IMR-90 (cell line): ENCODE measurements around the gene IVNS1ABP. TPM values are rescaled to one million over a fixed set of nuclear protein-coding genes. Genes with fewer than 3 reads are reported as not detected.

Source experiments
- ATAC-seq: fragments of 200-7000 bp; cut with Tn5 transposase; 2 replicates; pipeline ENCODE4 v1.9.1; 2020; ENCODE audit warnings: low read depth, mild to moderate bottlenecking, moderate library complexity
- Bru-seq: library from RNA; stranded (reverse); fragments of 400-500 nt; gene quantifications from one replicate; lab custom pipeline; 2021; lab: Mats Ljungman, UMichigan
- BruChase-seq, 2 experiments: library from RNA; stranded (reverse); fragments of 400-500 nt; gene quantifications; one replicate each; lab custom pipeline; 2021; lab: Mats Ljungman, UMichigan
- BruUV-seq: library from RNA; stranded (reverse); fragments of 400-500 nt; replicated peaks from 2 replicates; lab custom pipeline; 2021; lab: Mats Ljungman, UMichigan
- CTCF ChIA-PET: fragments of 300-600 bp; formaldehyde crosslinking; extraction: SDS; loops from one replicate; lab custom pipeline; 2021; ENCODE audit warnings: antibody characterized with exemption; lab: Yijun Ruan, JAX
- POLR2A ChIA-PET: fragments of 300-600 bp; sonication (Branson Sonifier 250); formaldehyde crosslinking; loops from one replicate; lab custom pipeline; 2022; ENCODE audit warnings: antibody characterized with exemption; ENCODE audit not compliant: unreplicated experiment; lab: Charles Lee
- DNase-seq: peaks from one replicate; pipeline ENCODE4 v3.0.0; 2013
- H2AFZ ChIP-seq: replicated peaks from 2 replicates; pipeline ENCODE3; 2013; ENCODE audit warnings: low read length, mild to moderate bottlenecking; ENCODE audit not compliant: poor library complexity
- H2AK5ac ChIP-seq: 2 replicates; pipeline ENCODE4 v1.6.1; 2013; ENCODE audit warnings: low read depth, low read length, inconsistent platforms
- H2AK9ac ChIP-seq: replicated peaks from 2 replicates; pipeline ENCODE3; 2013; ENCODE audit warnings: mild to moderate bottlenecking, low read depth, low read length, moderate library complexity; ENCODE audit not compliant: poor library complexity
- H2BK120ac ChIP-seq: 2 replicates; pipeline ENCODE4 v1.6.1; 2013; ENCODE audit warnings: low read depth, low read length, inconsistent platforms
- H2BK15ac ChIP-seq: 3 replicates; pipeline ENCODE4 v1.6.1; 2013; ENCODE audit warnings: low read depth, low read length, inconsistent platforms
- H2BK20ac ChIP-seq: 2 replicates; pipeline ENCODE4 v1.6.1; 2013; ENCODE audit warnings: low read depth, mild to moderate bottlenecking, inconsistent platforms, low read length, moderate library complexity
- H2BK5ac ChIP-seq: 2 replicates; pipeline ENCODE4 v1.6.1; 2013; ENCODE audit warnings: mild to moderate bottlenecking, low read depth, low read length, inconsistent platforms; ENCODE audit not compliant: poor library complexity, severe bottlenecking
- H3K14ac ChIP-seq: replicated peaks from 2 replicates; pipeline ENCODE4 v1.6.1; 2013; ENCODE audit warnings: low read depth, low read length, inconsistent platforms
- H3K18ac ChIP-seq: 2 replicates; pipeline ENCODE4 v1.6.1; 2013; ENCODE audit warnings: low read depth, low read length, control low read depth
- H3K23ac ChIP-seq: 2 replicates; pipeline ENCODE4 v1.6.1; 2013; ENCODE audit warnings: low read depth, low read length, inconsistent platforms
- H3K27ac ChIP-seq: 2 replicates; pipeline ENCODE4 v1.5.1; 2013; ENCODE audit warnings: mild to moderate bottlenecking, control low read depth, low read length; ENCODE audit not compliant: insufficient read depth
- H3K27me3 ChIP-seq: 2 replicates; pipeline ENCODE4 v1.6.1; 2013; ENCODE audit warnings: low read length; ENCODE audit not compliant: control insufficient read depth, insufficient read depth
- H3K36me3 ChIP-seq: 2 replicates; pipeline ENCODE4 v1.6.1; 2013; ENCODE audit warnings: low read length, mixed read lengths; ENCODE audit not compliant: control insufficient read depth, insufficient read depth
- H3K4ac ChIP-seq: 2 replicates; pipeline ENCODE4 v1.6.1; 2013; ENCODE audit warnings: low read depth, low read length, inconsistent platforms
- H3K4me1 ChIP-seq: 2 replicates; pipeline ENCODE4 v1.6.1; 2013; ENCODE audit warnings: low read length, mixed read lengths; ENCODE audit not compliant: control insufficient read depth, insufficient read depth
- H3K4me2 ChIP-seq: 2 replicates; pipeline ENCODE4 v1.6.1; 2013; ENCODE audit warnings: low read depth, mild to moderate bottlenecking, control low read depth, low read length, moderate library complexity
- H3K4me3 ChIP-seq: 2 replicates; pipeline ENCODE4 v1.5.1; 2013; ENCODE audit warnings: low read depth, mild to moderate bottlenecking, control low read depth, low read length, moderate library complexity; ENCODE audit not compliant: insufficient read depth
- H3K56ac ChIP-seq: 2 replicates; pipeline ENCODE4 v1.6.1; 2013; ENCODE audit warnings: low read length, inconsistent platforms; ENCODE audit not compliant: insufficient read depth; ENCODE audit errors: extremely low read depth
- H3K79me1 ChIP-seq, 2 experiments: 2 replicates each; pipeline ENCODE4 v1.6.1; 2013; ENCODE audit warnings: low read length in 2 of 2, inconsistent platforms in 1 of 2, low read depth in 1 of 2
- H3K9ac ChIP-seq: 2 replicates; pipeline ENCODE4 v1.6.1; 2013; ENCODE audit warnings: low read depth, low read length, control low read depth
- H3K9me1 ChIP-seq: 2 replicates; pipeline ENCODE4 v1.6.1; 2013; ENCODE audit warnings: low read length, inconsistent platforms; ENCODE audit not compliant: insufficient read depth
- H3K9me3 ChIP-seq: 2 replicates; pipeline ENCODE4 v1.6.1; 2013; ENCODE audit warnings: low read length; ENCODE audit not compliant: control insufficient read depth, insufficient read depth
- H4K20me1 ChIP-seq: 2 replicates; pipeline ENCODE4 v1.6.1; 2013; ENCODE audit warnings: low read length, inconsistent platforms; ENCODE audit not compliant: insufficient read depth
- H4K5ac ChIP-seq: 2 replicates; pipeline ENCODE4 v1.6.1; 2013; ENCODE audit warnings: mild to moderate bottlenecking, low read depth, low read length, control low read depth
- H4K8ac ChIP-seq, 2 experiments: 2 replicates each; pipeline ENCODE4 v1.6.1; 2013; ENCODE audit warnings: low read depth in 2 of 2, low read length in 2 of 2, control low read depth in 1 of 2, inconsistent platforms in 1 of 2
- H4K91ac ChIP-seq: 2 replicates; pipeline ENCODE4 v1.6.1; 2013; ENCODE audit warnings: low read depth, low read length, inconsistent platforms; ENCODE audit not compliant: insufficient read depth
- BHLHE40 ChIP-seq: fragments of 150-350 bp; IDR thresholded peaks from 2 replicates; pipeline ENCODE4 v1.6.1; 2016; ENCODE audit warnings: mild to moderate bottlenecking, low read depth, low read length
- CEBPB ChIP-seq: IDR thresholded peaks from 2 replicates; pipeline ENCODE4 v1.6.1; 2012; ENCODE audit warnings: low read depth, low read length, improper control_type of control experiment
- CHD1 ChIP-seq: IDR thresholded peaks from 2 replicates; pipeline ENCODE4 v1.6.1; 2012; ENCODE audit warnings: low read depth, low read length, improper control_type of control experiment
- FOS ChIP-seq: fragments of 150-350 bp; IDR thresholded peaks from 2 replicates; pipeline ENCODE4 v1.6.1; 2016; ENCODE audit warnings: low read depth, low read length
- MAZ ChIP-seq: IDR thresholded peaks from 2 replicates; pipeline ENCODE4 v1.6.1; 2012; ENCODE audit warnings: low read depth, mild to moderate bottlenecking, low read length, improper control_type of control experiment, moderate library complexity, borderline replicate concordance
- MXI1 ChIP-seq: IDR thresholded peaks from 2 replicates; pipeline ENCODE4 v1.6.1; 2012; ENCODE audit warnings: low read depth, mild to moderate bottlenecking, low read length, moderate library complexity, borderline replicate concordance
- NFE2L2 ChIP-seq: fragments of 150-350 bp; IDR thresholded peaks from 2 replicates; pipeline ENCODE4 v1.6.1; 2016; ENCODE audit warnings: low read depth, mild to moderate bottlenecking, low read length
- POLR2A ChIP-seq: IDR thresholded peaks from 2 replicates; pipeline ENCODE4 v1.6.1; 2012; ENCODE audit warnings: mild to moderate bottlenecking, low read depth, low read length
- RAD21 ChIP-seq: IDR thresholded peaks from 2 replicates; pipeline ENCODE4 v1.6.1; 2012; ENCODE audit warnings: low read length, improper control_type of control experiment
- RCOR1 ChIP-seq: IDR thresholded peaks from 2 replicates; pipeline ENCODE4 v1.6.1; 2012; ENCODE audit warnings: mild to moderate bottlenecking, low read length, improper control_type of control experiment; ENCODE audit not compliant: insufficient replicate concordance
- RFX5 ChIP-seq: IDR thresholded peaks from 2 replicates; pipeline ENCODE4 v1.8.0; 2012; ENCODE audit warnings: low read depth, mild to moderate bottlenecking, low read length, moderate library complexity
- WGBS, 2 experiments: methylation state at CpG; one replicate each; pipeline versions ENCODE4 v1.1.5 to v1.1.7; 2013; ENCODE audit warnings: missing lambda C conversion rate in 2 of 2; ENCODE audit not compliant: insufficient read length in 1 of 2; ENCODE audit errors: extremely low coverage in 2 of 2; 5-methylcytosine and 5-hydroxymethylcytosine counted together
- dilution Hi-C: fragments of 300-500 bp; cut with HindIII; formaldehyde crosslinking; loops from one replicate; pipeline ENCODE4 v1.14.3; 2018; ENCODE audit warnings: low sequenced_read_pairs; ENCODE audit not compliant: unreplicated experiment
- in situ Hi-C: fragments of 300-500 bp; cut with MboI; formaldehyde crosslinking; loops from 3 replicates; pipeline ENCODE4 v1.14.3; 2019; ENCODE audit warnings: low sequenced_read_pairs, inconsistent platforms, mixed read lengths
- intact Hi-C: fragments of 100-400 bp; cut with micrococcal nuclease; formaldehyde crosslinking; loops from 2 replicates; pipeline ENCODE4 v1.10.0; 2022
- long read RNA-seq: library from polyadenylated mRNA; unstranded; transcript quantifications from one replicate; pipeline ENCODE4 v2.0.0, GENCODE V29; 2021; ENCODE audit not compliant: unreplicated experiment
- polyA plus RNA-seq, 3 experiments: library from polyadenylated mRNA; depleted of rRNA; stranded (reverse); fragments of >200 nt; gene quantifications; 2 replicates each; pipeline ENCODE4 v1.2.3, GENCODE V29; 2012; ENCODE audit warnings: low replicate concordance in 1 of 3
- total RNA-seq: library from RNA; depleted of rRNA; stranded (reverse); fragments of >200 nt; gene quantifications from 2 replicates; pipeline ENCODE4 v1.2.3, GENCODE V29; 2012; rRNA removed
- TF ChIP-seq, protein P1 (sequence below): fragments of 150-350 bp; IDR thresholded peaks from 2 replicates; pipeline ENCODE4 v1.6.1; 2017; ENCODE audit warnings: mild to moderate bottlenecking, antibody characterized with exemption, low read length, low read depth

IVNS1ABP gene
- total RNA-seq (26.7 and 41.9 TPM in 2 replicates), polyA plus RNA-seq (2012; rRNA removed) (18.3 and 21.8 TPM in 2 replicates), Bru-seq, nascent RNA (percentile 95 among the genes with signal in this experiment), BruChase-seq, experiment 1, labeled RNA remaining after a 6-hour chase (percentile 88 among the genes with signal in this experiment), BruChase-seq, experiment 2, labeled RNA remaining after a 2-hour chase (percentile 91 among the genes with signal in this experiment)
- 3.4 and 5.5 TPM in 2 replicates for polyA plus RNA-seq (2012; cell fraction: cytosol; rRNA removed)
- 14.2 and 60.5 TPM in 2 replicates for polyA plus RNA-seq (2012; cell fraction: nucleus; rRNA removed; ENCODE audit: low replicate concordance)
- long read RNA-seq, full-length matches to known transcripts = 61 of 86 reads
- long read RNA-seq, partial matches to known transcripts = 17 of 86 reads
- long read RNA-seq, other reads (novel, unspliced or antisense) = 8 of 86 reads

DNA sequence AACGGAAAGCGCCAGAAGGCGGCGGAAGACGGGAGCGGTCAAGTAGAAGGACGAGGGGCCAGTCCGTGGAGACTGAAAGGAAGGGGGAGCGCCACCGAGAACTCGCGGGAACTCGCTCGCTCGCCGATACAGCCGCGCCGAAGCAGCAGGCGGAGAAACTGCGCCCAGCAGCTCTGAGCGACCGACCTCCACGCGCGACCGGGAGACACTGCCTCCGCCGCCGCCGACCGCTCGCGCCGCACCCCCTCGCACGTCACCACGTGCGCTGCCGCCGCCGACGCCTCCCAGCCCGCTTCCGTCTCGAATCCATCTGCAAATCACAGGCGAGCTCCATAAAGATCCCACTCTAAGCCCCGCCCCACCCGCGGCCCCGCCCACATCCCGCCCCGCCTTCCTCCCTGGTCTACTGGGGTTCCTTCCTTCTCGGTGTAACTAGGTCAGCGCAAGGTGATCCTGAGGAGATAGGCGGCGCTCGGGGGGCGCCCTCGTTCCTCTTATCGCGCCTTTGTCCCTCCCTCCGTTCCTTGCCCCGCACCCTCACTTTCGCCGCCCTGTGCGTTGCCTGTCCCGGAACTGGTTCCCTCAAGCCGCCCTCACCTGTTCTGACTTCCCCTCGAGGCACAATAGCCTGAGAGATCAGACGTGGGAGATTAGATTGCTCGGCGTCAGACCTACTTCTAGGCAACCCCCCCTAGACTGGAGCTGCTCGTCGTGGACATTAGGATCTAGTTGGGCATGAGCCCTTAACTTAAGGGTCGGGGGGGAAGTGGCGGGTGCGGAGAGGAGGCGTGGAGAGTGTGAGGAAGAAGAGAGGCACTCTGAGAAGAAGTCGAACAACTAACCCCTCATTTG, at the start of gene IVNS1ABP:
IVNS1ABP (minus strand) TSS at position 210 of the 852 bp plus-strand sequence. CDS start 7,750 bp downstream, outside the sequence.
- in situ Hi-C loops = no loop called here
- TF ChIP-seq CHD1 (no peak), RAD21 (0 out of 2 replicates have a peak, but pooled peaks have one; percentile 15), BHLHE40 (peak; percentile 64; the same call in 1 of the 2 replicates), MXI1 (peak; percentile 94), FOS (no peak), MAZ (peak; percentile 62; the same call in 1 of the 2 replicates), RFX5 (no peak), POLR2A (peak; percentile 95), RCOR1 (no peak), CEBPB (no peak), NFE2L2 (no peak)
- TF ChIP-seq, protein P1, sequence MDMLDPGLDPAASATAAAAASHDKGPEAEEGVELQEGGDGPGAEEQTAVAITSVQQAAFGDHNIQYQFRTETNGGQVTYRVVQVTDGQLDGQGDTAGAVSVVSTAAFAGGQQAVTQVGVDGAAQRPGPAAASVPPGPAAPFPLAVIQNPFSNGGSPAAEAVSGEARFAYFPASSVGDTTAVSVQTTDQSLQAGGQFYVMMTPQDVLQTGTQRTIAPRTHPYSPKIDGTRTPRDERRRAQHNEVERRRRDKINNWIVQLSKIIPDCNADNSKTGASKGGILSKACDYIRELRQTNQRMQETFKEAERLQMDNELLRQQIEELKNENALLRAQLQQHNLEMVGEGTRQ = peak; percentile 62; the same call in 1 of the 2 replicates

More for the DNA sequence above, at the start of gene IVNS1ABP:
- Histone ChIP-seq H2BK120ac (peak within 1 kb of the TSS; percentile 80), H2BK5ac (peak within 1 kb of the TSS; percentile 71), H4K91ac (peak within 1 kb of the TSS; percentile 75), H2BK20ac (0 out of 2 replicates have a peak within 1 kb of the TSS, but pooled peaks have one; percentile 0), H2AK9ac (peak within 1 kb of the TSS; percentile 65), H2AFZ (peak within 1 kb of the TSS; percentile 98), H4K20me1 (peaks cover 23% of the 10 kb centered on the region; the same call in 1 of the 2 replicates), H3K23ac (peak within 1 kb of the TSS; percentile 79), H3K27me3 (no peaks in the 10 kb centered on the region), H4K5ac (peak within 1 kb of the TSS; percentile 88), H3K79me1 (peaks cover 5 to 25% of the 10 kb centered on the region in 2 experiments), H3K4me2 (peak within 1 kb of the TSS; percentile 99), H3K4me3 (peak within 1 kb of the TSS; percentile 89), H2BK15ac (peak within 1 kb of the TSS; percentile 75; the same call in 2 of the 3 replicates), H3K4me1 (peaks cover 5% of the 10 kb centered on the region), H3K9me1 (no peaks in the 10 kb centered on the region), H3K56ac (peak within 1 kb of the TSS; percentile 75), H3K9ac (peak within 1 kb of the TSS; percentile 97), H3K14ac (peak within 1 kb of the TSS; percentile 88), H3K4ac (peak within 1 kb of the TSS; percentile 96), H3K18ac (peak within 1 kb of the TSS; percentile 74), H3K27ac (peak within 1 kb of the TSS; percentile 94), H3K36me3 (no peaks in the 10 kb centered on the region), H4K8ac (peak within 1 kb of the TSS; percentile 84 to 90), H2AK5ac (peak within 1 kb of the TSS; percentile 38), H3K9me3 (no peaks in the 10 kb centered on the region)
- ChIA-PET POLR2A (interaction anchor here (0.7 to 1.0 kb wide), 6 partner anchors 122 to 626 kb away, joined by 3 to 4 read pairs (median 3); partner anchors contain the start of gene SWT1), CTCF (interaction anchor here (0.7 to 1.3 kb wide), 3 partner anchors 325 to 353 kb away, joined by 3 to 6 read pairs (median 3); no protein-coding TSS in a partner anchor)
- dilution Hi-C loops = no loop called here
- DNase-seq (peak; percentile 87), ATAC-seq (peak; percentile 84)
- 1% methylated on average over 31 of the region's 80 CpGs; no CpG with 5 or more reads in 1 of the 2 experiments for WGBS, 2 experiments
- intact Hi-C loops = loop anchor here (5.0 kb wide), 4 partner anchors 85 to 240 kb away; partner anchors contain the start of genes SWT1 and TRMT1L
- BruUV-seq = no TSS peak
